GM23338 (cell line): ENCODE results near the gene SYT17. TPM values are rescaled to one million over a fixed set of nuclear protein-coding genes. Genes with fewer than 3 reads are reported as not detected.
"Not testable (repeated sequence)": the region's sequence is repeated elsewhere in the genome, so short reads cannot be mapped to it uniquely, and the experiment has no call there.

Source experiments
- ATAC-seq: fragments of 200-7000 bp; cut with Tn5 transposase; 3 replicates; pipeline ENCODE4 v1.9.1; 2020
- DNase-seq: peaks from one replicate; pipeline ENCODE4 v3.0.0-alpha.2; 2015; ENCODE audit warnings: low spot score
- H2AFZ ChIP-seq: fragments of 200-600 bp; sonication (generic); 2 replicates; pipeline ENCODE4 v1.8.0; 2016; ENCODE audit warnings: antibody characterized with exemption, mild to moderate bottlenecking, moderate library complexity
- H3F3A ChIP-seq: fragments of 200-600 bp; sonication (generic); replicated peaks from 2 replicates; pipeline ENCODE4 v1.8.0; 2017; ENCODE audit warnings: antibody characterized with exemption, mixed run types, low read depth
- H3K27ac ChIP-seq: fragments of 200-600 bp; sonication (generic); 2 replicates; pipeline ENCODE4 v1.6.1; 2016; ENCODE audit warnings: low read depth
- H3K27me3 ChIP-seq: fragments of 200-600 bp; sonication (generic); 2 replicates; pipeline ENCODE4 v1.8.0; 2016; ENCODE audit warnings: mild to moderate bottlenecking, mixed run types, moderate library complexity; ENCODE audit not compliant: insufficient read depth
- H3K36me3 ChIP-seq: fragments of 200-600 bp; sonication (generic); 2 replicates; pipeline ENCODE4 v1.8.0; 2016; ENCODE audit warnings: mild to moderate bottlenecking; ENCODE audit not compliant: insufficient read depth
- H3K4me1 ChIP-seq: fragments of 200-600 bp; sonication (generic); 2 replicates; pipeline ENCODE4 v1.8.0; 2016; ENCODE audit warnings: mild to moderate bottlenecking, moderate library complexity; ENCODE audit not compliant: insufficient read depth
- H3K4me2 ChIP-seq: fragments of 200-600 bp; sonication (generic); 2 replicates; pipeline ENCODE4 v1.7.1; 2017; ENCODE audit warnings: mixed run types
- H3K4me3 ChIP-seq: fragments of 200-600 bp; sonication (generic); 2 replicates; pipeline ENCODE4 v1.6.1; 2016; ENCODE audit warnings: mixed run types
- H3K79me2 ChIP-seq: fragments of 200-600 bp; sonication (generic); replicated peaks from 2 replicates; pipeline ENCODE4 v1.8.0; 2017; ENCODE audit warnings: mild to moderate bottlenecking; ENCODE audit not compliant: insufficient read depth
- H3K9me2 ChIP-seq: fragments of 200-600 bp; sonication (generic); 2 replicates; pipeline ENCODE4 v1.8.0; 2017; ENCODE audit not compliant: insufficient read depth
- H4K20me1 ChIP-seq: fragments of 200-600 bp; sonication (generic); replicated peaks from 2 replicates; pipeline ENCODE4 v1.8.0; 2017; ENCODE audit warnings: mild to moderate bottlenecking; ENCODE audit not compliant: insufficient read depth
- H3K27ac Mint-ChIP-seq: 2 replicates; pipeline ENCODE4 v1.8.0; 2020; ENCODE audit warnings: inconsistent platforms, mild to moderate bottlenecking, moderate library complexity, mixed read lengths
- H3K27me3 Mint-ChIP-seq: 3 replicates; pipeline ENCODE4 v1.8.0; 2022; ENCODE audit warnings: low read depth, mild to moderate bottlenecking, moderate library complexity, mixed read lengths, inconsistent platforms; ENCODE audit not compliant: insufficient read depth, poor library complexity
- H3K36me3 Mint-ChIP-seq: 3 replicates; pipeline ENCODE4 v1.8.0; 2021; ENCODE audit warnings: low read depth, mild to moderate bottlenecking, inconsistent platforms, moderate library complexity, mixed read lengths
- H3K4me1 Mint-ChIP-seq: 3 replicates; pipeline ENCODE4 v1.8.0; 2020; ENCODE audit warnings: mild to moderate bottlenecking, inconsistent platforms, mixed read lengths
- H3K4me3 Mint-ChIP-seq: 3 replicates; pipeline ENCODE4 v1.8.0; 2021; ENCODE audit warnings: moderate library complexity, mild to moderate bottlenecking, inconsistent platforms, mixed read lengths
- H3K9me3 Mint-ChIP-seq: 3 replicates; pipeline ENCODE4 v1.8.0; 2020; ENCODE audit warnings: moderate library complexity, mild to moderate bottlenecking, inconsistent platforms, mixed read lengths
- CREB1 ChIP-seq: fragments of 250-450 bp; sonication (Bioruptor Pico); IDR thresholded peaks from 2 replicates; pipeline ENCODE4 v1.5.0; 2020; ENCODE audit warnings: low read depth, mild to moderate bottlenecking, moderate library complexity
- CTCF ChIP-seq, 2 experiments: fragments of 200-600 bp in 1 of 2; sonication (generic) in 1 of 2; conservative IDR thresholded peaks; 2 replicates each; pipeline versions ENCODE4 v1.5.1 to v1.6.1; 2016 to 2017; ENCODE audit warnings: antibody characterized with exemption in 2 of 2, low read depth in 2 of 2, mild to moderate bottlenecking in 2 of 2, moderate library complexity in 1 of 2
- EZH2 ChIP-seq: fragments of 200-600 bp; sonication (generic); IDR thresholded peaks from one replicate; pipeline ENCODE4 v1.8.0; 2017; ENCODE audit warnings: antibody characterized with exemption, mild to moderate bottlenecking, low read depth; ENCODE audit not compliant: unreplicated experiment
- EZH2phosphoT487 ChIP-seq: fragments of 200-600 bp; sonication (generic); IDR thresholded peaks from one replicate; pipeline ENCODE4 v1.8.1; 2018; ENCODE audit warnings: antibody characterized with exemption; ENCODE audit not compliant: unreplicated experiment
- JUNB ChIP-seq: IDR thresholded peaks from one replicate; pipeline ENCODE4 v1.6.1; 2016; ENCODE audit warnings: antibody characterized with exemption; ENCODE audit not compliant: unreplicated experiment
- POLR2AphosphoS5 ChIP-seq: IDR thresholded peaks from 2 replicates; pipeline ENCODE4 v1.6.1; 2016; ENCODE audit warnings: antibody characterized with exemption, low read depth
- ZNF114 ChIP-seq: fragments of 250-450 bp; sonication (Bioruptor Pico); IDR thresholded peaks from 2 replicates; pipeline ENCODE4 v1.5.0; 2020; ENCODE audit warnings: mild to moderate bottlenecking, moderate library complexity
- ZNF331 ChIP-seq: fragments of 250-450 bp; sonication (Bioruptor Pico); IDR thresholded peaks from 2 replicates; pipeline ENCODE4 v1.5.0; 2020; ENCODE audit warnings: low read depth, mild to moderate bottlenecking, moderate library complexity
- polyA plus RNA-seq: library from polyadenylated mRNA; unstranded; fragments of >200 nt; fragmentation: Nextera tagmentation; extraction: Ambion mirVana; gene quantifications from 2 replicates; pipeline ENCODE4 v1.2.1, GENCODE V29; 2016
- total RNA-seq: library from RNA; depleted of rRNA; stranded (reverse); fragments of >200 nt; shearing (Covaris generic); gene quantifications from 2 replicates; pipeline ENCODE4 v1.2.3, GENCODE V29; 2014
- TF ChIP-seq, protein P1 (sequence below): IDR thresholded peaks from one replicate; pipeline ENCODE4 v1.6.1; 2018; ENCODE audit warnings: antibody characterized with exemption; ENCODE audit not compliant: unreplicated experiment
- TF ChIP-seq, protein P2 (sequence below): IDR thresholded peaks from 2 replicates; pipeline ENCODE4 v1.6.1; 2016; ENCODE audit warnings: antibody characterized with exemption

SYT17 gene
- total and polyA plus RNA-seq, 2 experiments from 2014 or later, result 5.3 to 9.5 TPM

- not testable (repeated sequence) for H3K4me3 Mint-ChIP-seq, H3K27ac Mint-ChIP-seq, H3K9me2 ChIP-seq, H3F3A ChIP-seq, H3K27me3 Mint-ChIP-seq, ATAC-seq, H3K4me3 ChIP-seq, DNase-seq, H3K79me2 ChIP-seq, H2AFZ ChIP-seq, H3K27me3 ChIP-seq, H4K20me1 ChIP-seq, H3K4me2 ChIP-seq, H3K4me1 ChIP-seq, H3K9me3 Mint-ChIP-seq, H3K36me3 ChIP-seq, H3K27ac ChIP-seq
- Mint-ChIP-seq H3K36me3 (peaks cover 15% of the 10 kb centered on the region; the same call in 2 of the 3 replicates), H3K4me1 (peaks cover 19% of the 10 kb centered on the region)
These were observed 19.9 kb downstream of the SYT17 start for GRCh38 chr16:19187961-19188360.

GRCh38 chr16:19188406-19188805, 20.4 kb downstream of the SYT17 start:
- peaks cover 6% of the 10 kb centered on the region for H3K27me3 Mint-ChIP-seq
- H3K27ac Mint-ChIP-seq, result no peak overlapping the region
- no peaks in the 10 kb centered on the region for H3F3A ChIP-seq
- no peaks in the 10 kb centered on the region for H3K27me3 ChIP-seq
- H3K36me3 ChIP-seq, result no peaks in the 10 kb centered on the region
- DNase-seq (no peak), ATAC-seq (no peak)
- H3K27ac ChIP-seq, result no peak overlapping the region
- peaks cover 18% of the 10 kb centered on the region for H3K4me1 Mint-ChIP-seq
- H3K9me2 ChIP-seq, result no peaks in the 10 kb centered on the region
- H3K4me3 Mint-ChIP-seq, result no peak overlapping the region
- peaks cover 15% of the 10 kb centered on the region; the same call in 2 of the 3 replicates for H3K36me3 Mint-ChIP-seq
- no peak overlapping the region for H3K4me2 ChIP-seq
- no peaks in the 10 kb centered on the region for H3K79me2 ChIP-seq
- no peak overlapping the region for H2AFZ ChIP-seq
- H4K20me1 ChIP-seq, result no peaks in the 10 kb centered on the region
- peaks cover 9% of the 10 kb centered on the region for H3K4me1 ChIP-seq
- no peak overlapping the region for H3K4me3 ChIP-seq
- peaks cover 4% of the 10 kb centered on the region; the same call in 1 of the 3 replicates for H3K9me3 Mint-ChIP-seq
- TF ChIP-seq, protein P1, sequence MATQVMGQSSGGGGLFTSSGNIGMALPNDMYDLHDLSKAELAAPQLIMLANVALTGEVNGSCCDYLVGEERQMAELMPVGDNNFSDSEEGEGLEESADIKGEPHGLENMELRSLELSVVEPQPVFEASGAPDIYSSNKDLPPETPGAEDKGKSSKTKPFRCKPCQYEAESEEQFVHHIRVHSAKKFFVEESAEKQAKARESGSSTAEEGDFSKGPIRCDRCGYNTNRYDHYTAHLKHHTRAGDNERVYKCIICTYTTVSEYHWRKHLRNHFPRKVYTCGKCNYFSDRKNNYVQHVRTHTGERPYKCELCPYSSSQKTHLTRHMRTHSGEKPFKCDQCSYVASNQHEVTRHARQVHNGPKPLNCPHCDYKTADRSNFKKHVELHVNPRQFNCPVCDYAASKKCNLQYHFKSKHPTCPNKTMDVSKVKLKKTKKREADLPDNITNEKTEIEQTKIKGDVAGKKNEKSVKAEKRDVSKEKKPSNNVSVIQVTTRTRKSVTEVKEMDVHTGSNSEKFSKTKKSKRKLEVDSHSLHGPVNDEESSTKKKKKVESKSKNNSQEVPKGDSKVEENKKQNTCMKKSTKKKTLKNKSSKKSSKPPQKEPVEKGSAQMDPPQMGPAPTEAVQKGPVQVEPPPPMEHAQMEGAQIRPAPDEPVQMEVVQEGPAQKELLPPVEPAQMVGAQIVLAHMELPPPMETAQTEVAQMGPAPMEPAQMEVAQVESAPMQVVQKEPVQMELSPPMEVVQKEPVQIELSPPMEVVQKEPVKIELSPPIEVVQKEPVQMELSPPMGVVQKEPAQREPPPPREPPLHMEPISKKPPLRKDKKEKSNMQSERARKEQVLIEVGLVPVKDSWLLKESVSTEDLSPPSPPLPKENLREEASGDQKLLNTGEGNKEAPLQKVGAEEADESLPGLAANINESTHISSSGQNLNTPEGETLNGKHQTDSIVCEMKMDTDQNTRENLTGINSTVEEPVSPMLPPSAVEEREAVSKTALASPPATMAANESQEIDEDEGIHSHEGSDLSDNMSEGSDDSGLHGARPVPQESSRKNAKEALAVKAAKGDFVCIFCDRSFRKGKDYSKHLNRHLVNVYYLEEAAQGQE, result no peak
- TF ChIP-seq ZNF114 (CRISPR knock-in tag) (no peak), ZNF331 (no peak), CREB1 (CRISPR knock-in tag) (no peak), EZH2phosphoT487 (no peak), EZH2 (no peak), CTCF (conservative IDR thresholded peaks at IDR 0.05; ENCODE audit: low read depth in 2 of 2) (no peak), POLR2AphosphoS5 (no peak), JUNB (no peak)
- TF ChIP-seq, protein P2, sequence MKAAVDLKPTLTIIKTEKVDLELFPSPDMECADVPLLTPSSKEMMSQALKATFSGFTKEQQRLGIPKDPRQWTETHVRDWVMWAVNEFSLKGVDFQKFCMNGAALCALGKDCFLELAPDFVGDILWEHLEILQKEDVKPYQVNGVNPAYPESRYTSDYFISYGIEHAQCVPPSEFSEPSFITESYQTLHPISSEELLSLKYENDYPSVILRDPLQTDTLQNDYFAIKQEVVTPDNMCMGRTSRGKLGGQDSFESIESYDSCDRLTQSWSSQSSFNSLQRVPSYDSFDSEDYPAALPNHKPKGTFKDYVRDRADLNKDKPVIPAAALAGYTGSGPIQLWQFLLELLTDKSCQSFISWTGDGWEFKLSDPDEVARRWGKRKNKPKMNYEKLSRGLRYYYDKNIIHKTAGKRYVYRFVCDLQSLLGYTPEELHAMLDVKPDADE, result no peak
